ENCODE measurements around the gene KIAA0930.

The KIAA0930 gene

DNA sequence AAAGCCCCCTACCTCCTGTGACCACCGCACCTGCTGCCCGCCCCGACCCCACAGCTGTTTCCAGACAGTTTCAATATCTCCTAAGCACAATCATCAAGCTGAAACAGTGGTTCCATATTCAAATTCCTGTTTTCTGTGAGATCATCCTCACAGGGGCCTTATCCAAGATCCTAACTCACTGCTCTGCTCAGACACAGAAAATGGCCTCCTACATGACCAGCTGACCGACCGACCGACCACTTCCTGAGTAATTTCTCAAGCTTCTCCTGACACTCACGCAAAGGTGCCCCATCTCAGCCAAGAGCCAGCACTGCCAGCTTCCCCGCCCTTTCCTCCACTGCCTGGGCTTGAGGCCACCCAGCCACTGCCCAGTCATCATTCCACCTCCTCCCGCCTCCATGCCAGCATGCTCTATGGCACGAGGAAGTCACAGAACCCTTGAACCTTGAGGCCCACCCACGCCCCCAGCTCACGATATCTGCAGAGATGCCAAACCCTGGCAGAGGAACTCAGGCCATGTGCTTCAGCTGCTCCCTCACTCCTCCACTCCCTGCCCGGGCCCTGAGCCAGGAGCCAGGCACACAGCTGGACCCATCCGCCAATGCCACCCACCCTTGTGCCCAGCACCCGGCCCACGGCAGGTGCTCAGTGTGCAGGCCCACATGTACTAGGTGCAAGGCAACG, 14.0 kb downstream of the KIAA0930 start:
- H3K4me3 ChIP-seq (ENCODE audit: low read length): no peak overlapping the region
- TF ChIP-seq, protein P1, sequence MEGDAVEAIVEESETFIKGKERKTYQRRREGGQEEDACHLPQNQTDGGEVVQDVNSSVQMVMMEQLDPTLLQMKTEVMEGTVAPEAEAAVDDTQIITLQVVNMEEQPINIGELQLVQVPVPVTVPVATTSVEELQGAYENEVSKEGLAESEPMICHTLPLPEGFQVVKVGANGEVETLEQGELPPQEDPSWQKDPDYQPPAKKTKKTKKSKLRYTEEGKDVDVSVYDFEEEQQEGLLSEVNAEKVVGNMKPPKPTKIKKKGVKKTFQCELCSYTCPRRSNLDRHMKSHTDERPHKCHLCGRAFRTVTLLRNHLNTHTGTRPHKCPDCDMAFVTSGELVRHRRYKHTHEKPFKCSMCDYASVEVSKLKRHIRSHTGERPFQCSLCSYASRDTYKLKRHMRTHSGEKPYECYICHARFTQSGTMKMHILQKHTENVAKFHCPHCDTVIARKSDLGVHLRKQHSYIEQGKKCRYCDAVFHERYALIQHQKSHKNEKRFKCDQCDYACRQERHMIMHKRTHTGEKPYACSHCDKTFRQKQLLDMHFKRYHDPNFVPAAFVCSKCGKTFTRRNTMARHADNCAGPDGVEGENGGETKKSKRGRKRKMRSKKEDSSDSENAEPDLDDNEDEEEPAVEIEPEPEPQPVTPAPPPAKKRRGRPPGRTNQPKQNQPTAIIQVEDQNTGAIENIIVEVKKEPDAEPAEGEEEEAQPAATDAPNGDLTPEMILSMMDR (conservative IDR thresholded peaks at IDR 0.05; ENCODE audit: low read depth, low read length): no peak

DNA sequence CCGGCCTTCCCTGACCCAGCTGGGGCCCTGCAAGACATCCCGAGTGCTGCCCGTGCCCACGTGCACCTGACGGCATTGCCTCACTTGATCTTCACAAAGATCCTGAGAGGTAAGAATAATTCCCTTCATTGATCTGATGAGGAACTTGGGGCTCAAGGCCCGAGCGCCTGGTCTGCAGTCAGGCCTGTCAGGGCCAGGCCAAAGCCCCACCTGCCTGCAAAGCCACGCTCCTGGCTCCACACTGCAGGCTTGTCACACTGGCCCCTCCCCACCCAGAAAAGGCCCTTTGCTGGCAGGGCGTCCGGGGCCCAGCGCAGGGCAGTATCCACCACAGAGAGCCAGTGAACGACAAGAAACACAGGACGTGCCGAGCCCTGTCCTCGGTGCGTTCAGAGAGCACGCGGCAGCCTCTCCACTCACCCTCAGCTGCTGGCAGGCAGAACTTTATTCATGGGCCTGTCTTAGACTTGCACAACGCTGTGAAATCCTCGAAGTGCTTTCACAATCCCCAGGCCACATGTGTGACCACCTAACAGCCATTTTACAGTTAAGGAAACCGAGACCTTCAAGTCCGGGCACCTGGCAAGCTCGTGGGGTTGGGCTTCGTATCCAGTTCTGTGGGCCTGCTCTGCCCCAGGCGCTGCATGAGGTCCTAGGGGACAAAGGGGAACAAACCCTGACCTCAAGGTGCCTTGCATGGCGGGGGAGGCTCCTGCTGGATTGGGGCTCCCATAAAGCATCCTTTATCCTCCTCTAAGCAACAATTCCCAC, 14.8 kb downstream of the KIAA0930 start:
- no peak for DNase-seq (ENCODE audit: low read depth)
- H3K4me3 ChIP-seq (ENCODE audit: low read length): no peak overlapping the region
- TF ChIP-seq, protein P1 (conservative IDR thresholded peaks at IDR 0.05; ENCODE audit: low read depth, low read length): no peak

More for the DNA sequence above, 14.0 kb downstream of the KIAA0930 start:
- no peak for DNase-seq (ENCODE audit: low read depth)

DNA sequence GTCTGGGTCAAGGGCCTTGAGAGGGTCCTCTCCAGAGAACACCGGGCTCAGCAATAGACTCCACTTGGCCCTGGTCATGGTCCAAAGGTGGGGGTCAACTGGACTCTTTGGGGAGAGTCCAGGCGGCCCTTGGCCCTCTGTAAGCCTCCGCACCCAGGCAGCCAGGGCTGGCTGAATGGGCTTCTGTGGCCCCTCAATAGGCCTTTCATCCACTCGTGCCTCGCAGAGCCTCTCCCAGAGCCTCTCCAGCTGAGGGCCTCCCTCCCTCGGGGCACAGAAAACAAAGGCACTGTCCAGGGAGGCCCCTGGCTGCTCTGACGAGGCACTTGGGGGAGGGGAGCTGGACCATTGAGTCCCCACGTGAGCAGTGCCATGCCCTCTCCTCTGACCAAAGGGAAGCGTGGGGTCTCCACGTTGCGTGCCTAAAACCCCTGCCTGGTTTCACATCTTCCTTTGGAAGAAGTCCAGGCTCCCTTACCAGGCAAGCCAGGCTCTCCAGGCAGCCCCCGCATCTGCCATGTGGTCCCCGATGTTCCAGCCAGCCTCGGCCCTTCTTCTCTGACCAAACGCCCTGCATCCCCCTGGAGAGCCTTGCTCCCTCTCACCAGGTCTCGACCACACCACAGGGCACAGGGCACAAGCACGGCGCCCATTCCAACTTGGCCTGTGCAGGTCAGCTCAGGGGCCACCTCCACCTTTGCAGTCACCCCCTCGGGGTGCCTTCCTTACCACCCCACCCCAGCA, 15.5 kb downstream of the KIAA0930 start:
- DNase-seq (ENCODE audit: low read depth): no peak
- no peak overlapping the region for H3K4me3 ChIP-seq (ENCODE audit: low read length)

DNA sequence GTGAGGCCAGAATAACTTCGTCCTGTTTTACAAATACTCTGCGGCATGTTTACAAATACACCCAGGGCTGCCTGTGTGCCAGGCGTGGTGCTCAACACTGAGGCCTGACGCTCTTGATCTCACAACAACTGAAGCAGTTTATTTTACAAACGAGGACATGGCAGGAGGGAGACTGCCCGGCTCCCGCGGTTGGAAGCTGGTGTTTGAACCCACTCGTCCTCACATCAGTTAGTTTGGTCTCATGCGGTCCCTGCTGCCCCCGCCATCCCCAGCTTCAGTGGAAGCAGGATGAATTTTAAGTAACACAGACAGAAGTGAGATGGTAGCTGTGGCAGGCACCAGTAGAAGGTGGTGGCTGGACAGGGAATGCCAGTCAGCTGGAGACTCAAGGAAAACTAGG, 16.4 kb downstream of the KIAA0930 start:
- no peak for DNase-seq (ENCODE audit: low read depth)
- no peak overlapping the region for H3K4me3 ChIP-seq (ENCODE audit: low read length)
- TF ChIP-seq, protein P1 (conservative IDR thresholded peaks at IDR 0.05; ENCODE audit: low read depth, low read length): no peak

More for the DNA sequence above, 15.5 kb downstream of the KIAA0930 start:
- TF ChIP-seq, protein P1 (conservative IDR thresholded peaks at IDR 0.05; ENCODE audit: low read depth, low read length): no peak

- TF ChIP-seq, protein P1 (conservative IDR thresholded peaks at IDR 0.05; ENCODE audit: low read depth, low read length): no peak
- DNase-seq (ENCODE audit: low read depth): no peak
- no peak overlapping the region for H3K4me3 ChIP-seq (ENCODE audit: low read length)
These were observed 17.2 kb downstream of the KIAA0930 start for GRCh38 chr22:45223304-45224117.

- TF ChIP-seq, protein P1 (conservative IDR thresholded peaks at IDR 0.05; ENCODE audit: low read depth, low read length): no peak
- DNase-seq (ENCODE audit: low read depth): no peak
- H3K4me3 ChIP-seq (ENCODE audit: low read length): no peak overlapping the region
These were observed 19.5 kb downstream of the KIAA0930 start for GRCh38 chr22:45221201-45221600.
